ENCODE measurements around the gene UROD. TPM values are rescaled to one million over a fixed set of nuclear protein-coding genes. Genes with fewer than 3 reads are reported as not detected.

Gene UROD
- total and polyA plus RNA-seq, 4 donors, result 78.5 to 717 (median 102) TPM

DNA sequence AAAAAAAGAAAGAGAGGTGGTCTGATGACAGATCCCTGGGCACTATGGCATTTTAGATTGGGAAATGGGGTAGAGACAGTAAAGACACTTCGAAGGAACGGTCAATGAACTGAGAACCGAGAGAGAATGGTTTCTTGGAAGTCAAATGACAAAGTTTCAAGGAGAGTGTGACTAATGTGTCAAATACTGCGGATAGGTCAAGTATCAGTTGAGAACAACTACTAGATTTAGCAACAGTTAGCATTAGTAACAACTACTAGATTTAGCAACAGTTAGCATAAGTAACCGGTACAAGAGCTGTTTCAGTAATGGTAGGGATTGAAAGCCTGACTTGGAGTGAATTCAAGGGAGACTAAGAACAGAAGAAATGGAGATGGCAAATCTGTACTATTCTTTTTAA is 35.0 kb downstream of the UROD start:
- TF ChIP-seq FOXA1 (IDR thresholded peaks at IDR 0.05) (no peak), RAD21 (IDR thresholded peaks at IDR 0.05) (no peak), MAX (IDR thresholded peaks at IDR 0.05) (no peak), NR2F2 (IDR thresholded peaks at IDR 0.05) (no peak), SP1 (IDR thresholded peaks at IDR 0.05) (no peak), RXRA (IDR thresholded peaks at IDR 0.05) (no peak)
- Histone ChIP-seq H3K4me1 (ENCODE audit: control insufficient read depth in 4 of 4, insufficient read depth in 4 of 4, low read length in 3 of 4) (no peaks in the 10 kb centered on the region), H3K9me3 (ENCODE audit: control insufficient read depth in 4 of 4, low read length in 3 of 4) (peaks cover 0 to 5% (median 0%) of the 10 kb centered on the region in 4 donors), H3K27me3 (ENCODE audit: control insufficient read depth in 4 of 4, insufficient read depth in 4 of 4, low read length in 3 of 4) (no peaks in the 10 kb centered on the region), H3K9ac (ENCODE audit: low read depth in 1 of 2, low read length in 2 of 2) (no peak overlapping the region), H3K4me3 (ENCODE audit: low read depth in 1 of 3, low read length in 3 of 3) (no peak overlapping the region), H3K36me3 (ENCODE audit: control insufficient read depth in 4 of 4, insufficient read depth in 3 of 4, low read depth in 1 of 4, low read length in 3 of 4) (no peaks in the 10 kb centered on the region), H3K27ac (ENCODE audit: low read depth in 1 of 2, low read length in 2 of 2) (no peak overlapping the region)
- 97% methylated on average over 5 of the region's 5 CpGs for WGBS
- DNase-seq (ENCODE audit: low spot score), result no peak

DNA sequence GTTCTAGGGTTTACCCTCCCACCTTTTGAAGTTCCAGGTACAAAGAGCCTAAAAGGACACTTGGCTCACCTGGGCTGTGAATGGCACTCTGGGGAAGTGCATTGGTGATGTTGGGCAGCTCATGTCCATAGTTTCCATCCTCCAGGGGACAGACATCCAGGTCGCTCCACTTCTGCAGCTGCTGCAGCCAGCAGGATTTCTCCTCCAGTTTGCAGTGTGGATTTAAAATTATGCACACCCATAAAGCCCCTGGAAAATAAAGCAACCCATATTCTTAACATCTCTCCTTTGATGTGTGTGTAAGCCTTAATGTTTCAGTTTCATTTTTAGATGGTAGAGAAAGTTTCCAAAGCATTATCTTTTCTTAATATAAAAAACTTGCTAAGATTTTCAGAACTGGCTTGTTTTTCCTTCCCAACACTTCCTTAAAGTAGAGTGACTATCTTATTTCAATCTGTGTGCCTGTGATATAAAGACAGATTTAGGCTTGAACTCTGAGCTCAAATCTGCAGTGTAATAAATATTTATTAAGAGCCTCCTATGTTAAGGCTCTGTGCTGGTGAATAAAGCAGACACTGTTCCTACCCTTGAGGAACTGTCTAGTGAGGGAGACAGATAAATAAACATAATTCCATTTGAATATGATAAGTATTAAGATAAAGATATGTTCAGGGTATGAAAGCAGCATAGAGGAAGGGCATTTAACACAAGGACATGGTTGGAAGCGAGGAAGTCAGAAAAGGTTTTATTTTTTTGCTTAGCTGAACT is 39.1 kb downstream of the UROD start:
- Histone ChIP-seq H3K9ac (ENCODE audit: low read depth in 1 of 2, low read length in 2 of 2) (no peak overlapping the region), H3K9me3 (ENCODE audit: control insufficient read depth in 4 of 4, low read length in 3 of 4) (no peaks in the 10 kb centered on the region), H3K27me3 (ENCODE audit: control insufficient read depth in 4 of 4, insufficient read depth in 4 of 4, low read length in 3 of 4) (no peaks in the 10 kb centered on the region), H3K27ac (ENCODE audit: low read depth in 1 of 2, low read length in 2 of 2) (no peak overlapping the region), H3K4me1 (ENCODE audit: control insufficient read depth in 4 of 4, insufficient read depth in 4 of 4, low read length in 3 of 4) (no peaks in the 10 kb centered on the region), H3K36me3 (ENCODE audit: control insufficient read depth in 4 of 4, insufficient read depth in 3 of 4, low read depth in 1 of 4, low read length in 3 of 4) (no peaks in the 10 kb centered on the region), H3K4me3 (ENCODE audit: low read depth in 1 of 3, low read length in 3 of 3) (no peak overlapping the region)
- no peak for DNase-seq (ENCODE audit: low spot score)
- WGBS, result 69% methylated on average over 2 of the region's 2 CpGs
- TF ChIP-seq FOXA1 (IDR thresholded peaks at IDR 0.05) (no peak), SP1 (IDR thresholded peaks at IDR 0.05) (no peak), HNF4G (IDR thresholded peaks at IDR 0.05) (no peak), NR2F2 (IDR thresholded peaks at IDR 0.05) (no peak), YY1 (IDR thresholded peaks at IDR 0.05) (no peak), GABPA (IDR thresholded peaks at IDR 0.05 in 1 of 2, conservative IDR thresholded peaks at IDR 0.05 in 1 of 2) (no peak), RAD21 (IDR thresholded peaks at IDR 0.05) (no peak), RXRA (IDR thresholded peaks at IDR 0.05) (no peak), ZBTB33 (IDR thresholded peaks at IDR 0.05) (no peak), JUND (IDR thresholded peaks at IDR 0.05) (no peak), FOXA2 (IDR thresholded peaks at IDR 0.05) (no peak), EGR1 (IDR thresholded peaks at IDR 0.05; ENCODE audit: low read depth in 2 of 2) (no peak), CTCF (IDR thresholded peaks at IDR 0.05; ENCODE audit: low read depth, low read length, missing input control) (no peak), ATF3 (IDR thresholded peaks at IDR 0.05) (no peak), MAX (IDR thresholded peaks at IDR 0.05) (no peak), TAF1 (conservative IDR thresholded peaks at IDR 0.05) (no peak)
- TF ChIP-seq, protein P1, sequence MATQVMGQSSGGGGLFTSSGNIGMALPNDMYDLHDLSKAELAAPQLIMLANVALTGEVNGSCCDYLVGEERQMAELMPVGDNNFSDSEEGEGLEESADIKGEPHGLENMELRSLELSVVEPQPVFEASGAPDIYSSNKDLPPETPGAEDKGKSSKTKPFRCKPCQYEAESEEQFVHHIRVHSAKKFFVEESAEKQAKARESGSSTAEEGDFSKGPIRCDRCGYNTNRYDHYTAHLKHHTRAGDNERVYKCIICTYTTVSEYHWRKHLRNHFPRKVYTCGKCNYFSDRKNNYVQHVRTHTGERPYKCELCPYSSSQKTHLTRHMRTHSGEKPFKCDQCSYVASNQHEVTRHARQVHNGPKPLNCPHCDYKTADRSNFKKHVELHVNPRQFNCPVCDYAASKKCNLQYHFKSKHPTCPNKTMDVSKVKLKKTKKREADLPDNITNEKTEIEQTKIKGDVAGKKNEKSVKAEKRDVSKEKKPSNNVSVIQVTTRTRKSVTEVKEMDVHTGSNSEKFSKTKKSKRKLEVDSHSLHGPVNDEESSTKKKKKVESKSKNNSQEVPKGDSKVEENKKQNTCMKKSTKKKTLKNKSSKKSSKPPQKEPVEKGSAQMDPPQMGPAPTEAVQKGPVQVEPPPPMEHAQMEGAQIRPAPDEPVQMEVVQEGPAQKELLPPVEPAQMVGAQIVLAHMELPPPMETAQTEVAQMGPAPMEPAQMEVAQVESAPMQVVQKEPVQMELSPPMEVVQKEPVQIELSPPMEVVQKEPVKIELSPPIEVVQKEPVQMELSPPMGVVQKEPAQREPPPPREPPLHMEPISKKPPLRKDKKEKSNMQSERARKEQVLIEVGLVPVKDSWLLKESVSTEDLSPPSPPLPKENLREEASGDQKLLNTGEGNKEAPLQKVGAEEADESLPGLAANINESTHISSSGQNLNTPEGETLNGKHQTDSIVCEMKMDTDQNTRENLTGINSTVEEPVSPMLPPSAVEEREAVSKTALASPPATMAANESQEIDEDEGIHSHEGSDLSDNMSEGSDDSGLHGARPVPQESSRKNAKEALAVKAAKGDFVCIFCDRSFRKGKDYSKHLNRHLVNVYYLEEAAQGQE (IDR thresholded peaks at IDR 0.05), result no peak

Measured in liver (tissue), 9 donors.